ENCODE data around the gene BCL11B. TPM values are rescaled to one million over a fixed set of nuclear protein-coding genes. Genes with fewer than 3 reads are reported as not detected.

The BCL11B gene
- total and polyA plus RNA-seq, 11 donors: 0.04 to 2.1 (median 0.15) TPM; not detected in 3

DNA sequence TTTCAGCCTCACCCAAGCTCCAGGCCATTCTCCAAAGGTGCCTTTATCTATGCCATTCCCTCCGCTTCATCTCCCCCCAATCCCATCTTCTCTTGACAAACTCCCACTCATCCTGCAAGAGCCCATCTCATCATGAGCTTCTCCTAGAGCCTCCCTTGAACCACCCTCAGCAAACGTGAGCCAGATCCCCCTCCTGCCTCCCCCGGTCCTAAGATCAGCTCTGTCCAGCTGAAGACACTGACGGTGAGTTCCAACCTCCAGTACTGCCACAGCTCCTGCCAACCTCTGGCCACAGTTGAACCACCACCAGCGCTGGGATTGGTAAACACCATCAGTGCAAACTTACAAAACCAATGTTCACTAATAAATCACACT is 124.6 kb downstream of the BCL11B start:
- Histone ChIP-seq H3K9me3 (no peaks in the 10 kb centered on the region), H3K27ac (no peak overlapping the region), H3K4me3 (no peak overlapping the region), H3K27me3 (peaks cover 0 to 27% (median 0%) of the 10 kb centered on the region in 9 donors), H3K36me3 (no peaks in the 10 kb centered on the region), H3K4me1 (no peaks in the 10 kb centered on the region)
- no peak for TF ChIP-seq POLR2A (IDR thresholded peaks at IDR 0.05)
- TF ChIP-seq, protein P1, sequence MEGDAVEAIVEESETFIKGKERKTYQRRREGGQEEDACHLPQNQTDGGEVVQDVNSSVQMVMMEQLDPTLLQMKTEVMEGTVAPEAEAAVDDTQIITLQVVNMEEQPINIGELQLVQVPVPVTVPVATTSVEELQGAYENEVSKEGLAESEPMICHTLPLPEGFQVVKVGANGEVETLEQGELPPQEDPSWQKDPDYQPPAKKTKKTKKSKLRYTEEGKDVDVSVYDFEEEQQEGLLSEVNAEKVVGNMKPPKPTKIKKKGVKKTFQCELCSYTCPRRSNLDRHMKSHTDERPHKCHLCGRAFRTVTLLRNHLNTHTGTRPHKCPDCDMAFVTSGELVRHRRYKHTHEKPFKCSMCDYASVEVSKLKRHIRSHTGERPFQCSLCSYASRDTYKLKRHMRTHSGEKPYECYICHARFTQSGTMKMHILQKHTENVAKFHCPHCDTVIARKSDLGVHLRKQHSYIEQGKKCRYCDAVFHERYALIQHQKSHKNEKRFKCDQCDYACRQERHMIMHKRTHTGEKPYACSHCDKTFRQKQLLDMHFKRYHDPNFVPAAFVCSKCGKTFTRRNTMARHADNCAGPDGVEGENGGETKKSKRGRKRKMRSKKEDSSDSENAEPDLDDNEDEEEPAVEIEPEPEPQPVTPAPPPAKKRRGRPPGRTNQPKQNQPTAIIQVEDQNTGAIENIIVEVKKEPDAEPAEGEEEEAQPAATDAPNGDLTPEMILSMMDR (IDR thresholded peaks at IDR 0.05): no peak
- 63 to 68% (median 65%) methylated on average over 5 of the region's 5 CpGs for WGBS, 4 donors
- DNase-seq (peak in 1 of 5 donors; percentile 4), ATAC-seq (no peak)
- intact Hi-C loops (cut with DNase I): no loop called here

GRCh38 chr14:99146616-99147365 is 125.2 kb downstream of the BCL11B start:
- DNase-seq (peak in 1 of 5 donors; percentile 4), ATAC-seq (no peak)
- no peaks in the 10 kb centered on the region for H3K9me3 ChIP-seq
- WGBS, 4 donors: 87 to 90% (median 87%) methylated on average over 27 of the region's 27 CpGs
- intact Hi-C loops (cut with DNase I): no loop called here
- H3K4me3 ChIP-seq: no peak overlapping the region
- no peaks in the 10 kb centered on the region for H3K36me3 ChIP-seq
- H3K27me3 ChIP-seq: peaks cover 0 to 27% (median 0%) of the 10 kb centered on the region in 9 donors
- no peaks in the 10 kb centered on the region for H3K4me1 ChIP-seq
- no peak overlapping the region for H3K27ac ChIP-seq
- TF ChIP-seq, protein P1 (IDR thresholded peaks at IDR 0.05): no peak
- TF ChIP-seq POLR2A (IDR thresholded peaks at IDR 0.05): no peak

DNA sequence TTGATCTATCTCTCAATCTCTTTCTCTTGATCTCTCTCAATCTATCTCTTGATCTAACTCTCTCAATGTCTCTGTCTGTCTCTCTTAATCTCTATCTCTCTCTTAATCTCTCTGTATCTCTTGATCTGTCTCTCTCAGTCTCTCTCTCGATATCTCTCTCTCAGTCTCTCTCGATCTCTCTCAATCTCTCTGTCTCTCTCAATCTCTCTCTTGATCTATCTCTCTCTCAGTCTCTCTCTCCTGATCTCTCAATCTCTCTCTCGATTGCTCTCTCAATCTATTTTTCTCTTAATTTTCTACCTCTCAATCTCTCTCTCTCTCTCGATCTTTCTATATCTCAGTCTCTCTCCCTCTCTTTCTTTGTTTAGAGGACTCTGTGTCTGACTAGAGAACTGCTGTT is 126.7 kb downstream of the BCL11B start:
- DNase-seq: no peak

DNA sequence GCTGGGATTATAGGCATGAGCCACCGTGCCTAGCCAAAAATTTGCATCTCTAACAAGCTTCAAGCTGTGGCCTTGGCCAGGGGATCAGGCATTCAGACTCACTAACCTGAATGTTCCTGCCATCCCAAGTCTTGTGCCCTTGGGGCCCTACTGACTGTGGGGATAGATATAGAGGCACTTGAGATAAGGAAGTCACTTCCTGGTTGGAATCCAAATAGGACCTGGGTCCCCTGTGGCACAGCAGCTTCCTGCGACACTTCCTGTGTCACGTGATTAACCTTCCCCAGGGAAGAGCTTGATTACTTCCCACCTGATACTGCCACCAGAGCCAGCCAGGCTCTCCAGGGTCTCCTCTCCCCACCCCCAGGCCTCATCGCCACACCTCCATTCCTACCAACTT is 128.2 kb downstream of the BCL11B start:
- intact Hi-C loops (cut with DNase I): no loop called here
- Histone ChIP-seq H3K4me3 (no peak overlapping the region), H3K9me3 (no peaks in the 10 kb centered on the region), H3K36me3 (no peaks in the 10 kb centered on the region), H3K4me1 (no peaks in the 10 kb centered on the region), H3K27me3 (peaks cover 0 to 15% (median 0%) of the 10 kb centered on the region in 9 donors), H3K27ac (no peak overlapping the region)
- ATAC-seq: no peak
- WGBS, 4 donors: 34 to 53% (median 48%) methylated on average over 4 of the region's 4 CpGs
- no peak for DNase-seq
- TF ChIP-seq POLR2A (IDR thresholded peaks at IDR 0.05): no peak
- TF ChIP-seq, protein P1 (IDR thresholded peaks at IDR 0.05): no peak

More for the DNA sequence above, 126.7 kb downstream of the BCL11B start:
- H3K27ac ChIP-seq: no peak overlapping the region
- TF ChIP-seq, protein P1 (IDR thresholded peaks at IDR 0.05): no peak
- TF ChIP-seq POLR2A (IDR thresholded peaks at IDR 0.05): no peak
- intact Hi-C loops (cut with DNase I): no loop called here
- no peak overlapping the region for H3K4me3 ChIP-seq
- no peak for ATAC-seq
- H3K36me3 ChIP-seq: no peaks in the 10 kb centered on the region
- no peaks in the 10 kb centered on the region for H3K4me1 ChIP-seq
- peaks cover 0 to 18% (median 0%) of the 10 kb centered on the region in 9 donors for H3K27me3 ChIP-seq
- H3K9me3 ChIP-seq: no peaks in the 10 kb centered on the region
- 84 to 88% (median 88%) methylated on average over 4 of the region's 4 CpGs for WGBS, 4 donors
